Heart left ventricle (tissue), 13 donors: ENCODE data around the gene STK33.

Experiments used
- CTCF ChIP-seq, 12 donors: fragments of 200-600 bp; sonication (generic) in 4 of 12; IDR thresholded peaks; one replicate each; pipeline versions ENCODE4 v1.5.0 to v1.8.0; 2018 to 2022; ENCODE audit warnings: antibody characterized with exemption in 12 of 12, mild to moderate bottlenecking in 5 of 12
- POLR2A ChIP-seq, 2 donors: fragments of 450-650 bp; IDR thresholded peaks; one replicate each; pipeline ENCODE4 v1.6.1; 2017; ENCODE audit warnings: antibody characterized with exemption in 2 of 2, mild to moderate bottlenecking in 2 of 2, moderate library complexity in 2 of 2
- donor health status: ischemic (EF 13 %, LVEDD 7.1; RV severe dilation, severe dysfunction).
- donor health status: DM: no; HTN: yes; CAD: no.
- donor health status: DM: no; HTN: no; CAD: no.
- donor health status: ischemic (EF 25% LVEDD 6.9; RV normal size, moderate dysfunction).
- donor health status: ischemic (EF 25% LVEDD 5.7; RV mildly dilated, moderate dysfunction).
- donor health status: ischemic (EF 35%, LVEDD 5.7; RV mildly dilated, moderate dysfunction).
- donor health status: nonischemic (EF 11% LVEDD 7.7; RV severe dilation, severe dysfunction).
- donor health status: DM: yes; HTN: yes; CAD: no.
- donor health status: PGD.
- donor health status: ischemic (EF 29% LVEDD 5.4; RV normal size, mild dysfunction).
- donor health status: nonischemic (EF 23%, LVEDD 6.1; RV moderate dilation, normal function).

GRCh38 chr11:8403310-8403709 is 190.7 kb downstream of the STK33 start:
- TF ChIP-seq CTCF (IDR thresholded peaks at IDR 0.05) = no peak
- no peak for TF ChIP-seq POLR2A (IDR thresholded peaks at IDR 0.05)
